Panc1 (cell line): ENCODE measurements around the gene ABCC11.

Source experiments
- POLR2AphosphoS5 ChIP-seq: IDR thresholded peaks from 2 replicates; pipeline ENCODE4 v1.6.1; 2012; ENCODE audit warnings: mild to moderate bottlenecking, low read depth, low read length, moderate library complexity
- REST ChIP-seq, 2 experiments: IDR thresholded peaks; 2 replicates each; pipeline ENCODE4 v1.6.1; 2011 to 2012; ENCODE audit warnings: low read depth in 2 of 2, control low read depth in 1 of 2, low read length in 1 of 2, mild to moderate bottlenecking in 1 of 2, moderate library complexity in 1 of 2; ENCODE audit not compliant: insufficient read depth in 1 of 2
- TCF7L2 ChIP-seq: IDR thresholded peaks from 2 replicates; pipeline ENCODE4 v1.6.1; 2011; ENCODE audit warnings: mild to moderate bottlenecking, low read depth, low read length, inconsistent platforms
- TF ChIP-seq, protein P1 (sequence below): fragments of 450-650 bp; IDR thresholded peaks from 2 replicates; pipeline ENCODE4 v1.5.1; 2017; ENCODE audit warnings: mild to moderate bottlenecking

DNA sequence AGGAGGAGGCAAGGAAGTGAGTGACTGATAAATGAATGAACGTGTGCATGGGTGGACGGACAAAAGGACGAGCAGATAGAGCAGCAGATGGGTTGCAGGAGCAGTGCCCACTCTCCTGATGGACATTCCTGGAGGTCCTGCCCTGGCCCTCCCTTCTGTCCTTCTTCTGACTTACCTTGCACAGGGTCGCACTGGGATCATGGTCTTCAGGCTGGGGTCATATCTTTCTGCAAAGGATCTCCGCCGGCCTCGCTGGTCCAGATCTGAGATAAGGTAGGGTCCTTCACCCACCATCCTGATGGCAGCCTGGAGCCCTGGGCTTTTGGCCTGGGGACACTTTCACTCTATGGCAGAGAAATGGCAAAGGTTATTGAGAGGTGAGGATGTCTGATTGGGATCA lies 101.2 kb downstream of the ABCC11 start:
- TF ChIP-seq, protein P1, sequence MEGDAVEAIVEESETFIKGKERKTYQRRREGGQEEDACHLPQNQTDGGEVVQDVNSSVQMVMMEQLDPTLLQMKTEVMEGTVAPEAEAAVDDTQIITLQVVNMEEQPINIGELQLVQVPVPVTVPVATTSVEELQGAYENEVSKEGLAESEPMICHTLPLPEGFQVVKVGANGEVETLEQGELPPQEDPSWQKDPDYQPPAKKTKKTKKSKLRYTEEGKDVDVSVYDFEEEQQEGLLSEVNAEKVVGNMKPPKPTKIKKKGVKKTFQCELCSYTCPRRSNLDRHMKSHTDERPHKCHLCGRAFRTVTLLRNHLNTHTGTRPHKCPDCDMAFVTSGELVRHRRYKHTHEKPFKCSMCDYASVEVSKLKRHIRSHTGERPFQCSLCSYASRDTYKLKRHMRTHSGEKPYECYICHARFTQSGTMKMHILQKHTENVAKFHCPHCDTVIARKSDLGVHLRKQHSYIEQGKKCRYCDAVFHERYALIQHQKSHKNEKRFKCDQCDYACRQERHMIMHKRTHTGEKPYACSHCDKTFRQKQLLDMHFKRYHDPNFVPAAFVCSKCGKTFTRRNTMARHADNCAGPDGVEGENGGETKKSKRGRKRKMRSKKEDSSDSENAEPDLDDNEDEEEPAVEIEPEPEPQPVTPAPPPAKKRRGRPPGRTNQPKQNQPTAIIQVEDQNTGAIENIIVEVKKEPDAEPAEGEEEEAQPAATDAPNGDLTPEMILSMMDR: no peak
- TF ChIP-seq TCF7L2: no peak
- TF ChIP-seq POLR2AphosphoS5: no peak
- no peak for TF ChIP-seq REST (IDR thresholded peaks at IDR 0.05; ENCODE audit: insufficient read depth in 1 of 2, low read depth in 2 of 2, low read length in 1 of 2)
